GM18502 (cell line): ENCODE data around the gene INPP5D.

Experiments used
- ATAC-seq: cut with Tn5 transposase; IDR thresholded peaks from one replicate; pipeline ENCODE4 v1.9.1; 2021; ENCODE audit warnings: mild to moderate bottlenecking; ENCODE audit not compliant: unreplicated experiment, poor library complexity

Gene INPP5D

GRCh38 chr2:233068762-233069418 lies 8.7 kb downstream of the INPP5D start:
- no peak for ATAC-seq

GRCh38 chr2:233072838-233073237 lies 12.7 kb downstream of the INPP5D start:
- no peak for ATAC-seq

- ATAC-seq = no peak
These were observed 14.0 kb downstream of the INPP5D start for GRCh38 chr2:233074106-233074505.

DNA sequence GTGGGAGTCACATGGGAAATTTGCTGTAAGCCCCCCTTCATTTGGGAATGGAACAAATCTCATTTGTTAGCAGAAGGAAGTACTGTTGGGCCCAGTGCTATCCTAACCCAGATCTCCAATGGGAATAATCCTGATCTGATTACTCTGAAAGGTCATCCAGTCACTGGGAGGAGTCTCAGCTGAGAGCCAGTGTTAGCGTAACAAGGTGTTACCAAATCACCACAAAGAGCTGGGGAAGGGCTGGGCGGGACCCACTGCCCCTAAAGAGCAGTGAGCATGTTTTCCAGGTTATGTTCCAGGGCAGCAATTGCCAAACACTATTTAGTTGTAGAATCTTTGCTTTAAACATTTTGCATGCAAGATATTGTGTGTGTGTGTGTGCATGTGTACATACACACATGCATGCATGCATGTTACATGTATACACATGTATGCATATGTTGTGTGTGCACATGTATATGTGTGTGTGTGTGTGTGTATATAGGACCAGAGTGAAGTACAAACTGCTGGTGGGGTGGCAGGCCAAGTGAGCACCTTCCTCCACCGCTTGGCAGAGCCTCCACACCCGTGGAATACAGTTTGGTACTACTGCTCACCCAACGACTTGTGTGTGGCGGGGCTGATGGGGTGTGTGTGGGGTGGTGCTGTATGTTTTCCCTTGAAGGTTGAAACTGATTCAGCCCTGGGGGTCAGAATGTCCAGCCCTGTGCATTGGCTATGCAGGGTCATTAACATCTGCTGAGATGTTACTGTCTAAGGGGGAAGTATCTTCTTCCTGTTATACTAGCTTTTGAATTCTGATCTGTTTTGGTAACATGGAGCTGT lies 15.2 kb downstream of the INPP5D start:
- peak; percentile 35 for ATAC-seq

- ATAC-seq = peak; percentile 69
These were observed 15.8 kb downstream of the INPP5D start for GRCh38 chr2:233075966-233076339.

- no peak for ATAC-seq
These were observed 16.6 kb downstream of the INPP5D start for GRCh38 chr2:233076749-233077148.

GRCh38 chr2:233079473-233079877 lies 19.3 kb downstream of the INPP5D start:
- ATAC-seq = peak; percentile 26

DNA sequence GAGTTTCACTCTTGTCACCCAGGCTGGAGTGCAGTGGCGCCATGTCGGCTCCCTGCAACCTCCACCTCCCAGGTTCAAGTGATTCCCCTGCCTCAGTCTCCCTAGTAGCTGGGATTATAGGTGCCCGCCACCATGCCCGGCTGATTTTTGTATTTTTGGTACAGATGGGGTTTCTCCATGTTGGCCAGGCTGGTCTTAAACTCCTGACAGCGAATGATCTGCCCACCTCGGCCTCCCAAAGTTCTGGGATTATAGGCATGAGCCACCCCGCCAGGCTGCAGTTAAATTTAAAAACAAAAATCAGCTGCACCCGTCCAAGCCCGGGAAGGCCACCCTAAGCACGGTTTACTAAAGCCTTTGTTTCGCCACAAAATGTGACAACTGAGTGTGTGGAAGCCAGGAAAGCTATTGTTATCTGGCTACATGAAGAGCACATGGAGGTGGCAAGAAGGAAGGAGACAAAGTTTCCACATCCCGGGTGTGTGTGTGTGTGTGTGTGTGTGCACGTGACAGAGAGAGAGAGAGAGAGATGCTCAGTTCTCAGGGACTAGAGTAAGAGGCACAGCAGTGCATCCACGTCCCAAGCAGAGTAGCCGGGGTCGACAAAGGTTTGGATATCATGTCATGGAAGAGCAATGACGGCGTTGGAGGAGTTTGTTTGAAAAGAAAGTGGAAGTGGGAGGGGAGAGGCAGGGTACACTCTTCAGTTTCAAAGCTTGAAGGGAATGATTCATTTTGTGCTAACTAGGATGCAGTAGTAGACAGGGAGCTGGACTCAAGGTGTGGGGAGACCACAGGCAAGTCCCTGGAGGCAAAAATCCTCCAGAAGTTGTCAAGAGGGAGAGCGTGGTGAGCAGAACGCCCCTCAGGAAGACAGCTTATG lies 20.1 kb downstream of the INPP5D start:
- ATAC-seq = no peak

- no peak for ATAC-seq
These were observed 20.7 kb downstream of the INPP5D start for GRCh38 chr2:233080836-233081229.

- peak; percentile 0 for ATAC-seq
These were observed 21.1 kb downstream of the INPP5D start for GRCh38 chr2:233081232-233081730.

DNA sequence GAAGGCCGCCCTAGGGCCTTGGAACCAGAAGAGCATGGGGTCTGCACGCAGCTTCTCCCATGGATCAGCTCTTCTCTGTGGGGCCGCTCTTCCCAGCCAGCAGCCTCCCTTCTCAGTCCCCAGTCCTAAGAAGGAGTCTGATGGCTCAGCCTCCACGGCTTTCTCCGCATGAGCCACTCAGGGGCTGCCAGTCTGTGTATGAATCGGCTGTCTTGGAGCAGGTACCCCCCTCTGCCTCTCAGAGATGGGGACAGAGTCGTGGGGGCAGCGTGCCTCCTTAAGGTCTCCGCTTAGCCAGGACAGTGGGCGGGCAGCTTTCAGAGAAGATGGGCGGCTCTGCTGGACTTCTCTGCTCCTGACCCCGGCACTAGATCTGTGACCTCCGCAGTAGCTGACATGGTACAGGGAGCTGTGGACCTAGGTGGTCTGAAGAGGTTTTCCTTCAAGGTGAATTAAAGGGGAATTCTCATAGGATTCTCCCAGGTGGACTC lies 21.6 kb downstream of the INPP5D start:
- peak; percentile 1 for ATAC-seq

- ATAC-seq = peak; percentile 40
These were observed 22.2 kb downstream of the INPP5D start for GRCh38 chr2:233082222-233082930.

DNA sequence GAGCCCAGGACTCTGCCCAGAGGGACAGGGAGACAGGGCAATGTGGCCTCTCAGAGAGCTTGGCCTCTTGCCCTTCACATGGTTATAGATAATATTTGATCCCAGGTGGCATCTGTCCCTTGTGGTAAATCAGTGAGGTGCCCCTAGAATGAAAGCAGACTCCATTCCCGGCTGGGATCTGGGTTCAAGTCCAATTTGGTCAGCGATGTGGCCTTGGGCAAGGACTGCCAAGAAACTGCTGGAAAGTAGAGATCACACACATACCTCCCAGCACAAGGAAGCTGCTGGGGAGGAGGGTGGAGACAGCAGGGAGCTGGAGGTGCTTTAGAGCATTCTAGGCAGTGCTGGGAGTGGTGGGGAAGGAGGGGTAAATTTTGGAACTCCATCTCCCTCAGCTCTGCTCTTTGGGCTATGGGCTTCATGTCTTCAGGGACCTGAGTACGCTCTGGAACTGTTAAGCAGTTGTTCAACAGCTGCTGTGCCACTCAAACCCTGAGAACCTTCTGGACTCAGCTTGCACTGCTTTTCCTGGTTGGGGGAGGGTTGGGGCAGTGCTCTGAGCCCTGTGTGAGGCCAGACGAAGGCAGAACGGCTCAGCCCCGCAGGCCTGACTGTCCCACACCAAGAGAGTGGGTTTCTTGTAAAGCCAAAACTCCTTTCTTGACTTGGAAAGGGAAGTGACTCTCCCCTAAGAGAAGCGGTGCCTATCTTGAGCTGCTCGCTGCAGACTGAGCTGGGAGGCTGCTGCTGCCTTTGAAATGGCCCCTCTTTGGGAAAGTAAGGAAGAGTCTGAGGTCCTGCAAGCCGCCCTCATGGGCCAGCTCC lies 23.0 kb downstream of the INPP5D start:
- ATAC-seq = no peak

DNA sequence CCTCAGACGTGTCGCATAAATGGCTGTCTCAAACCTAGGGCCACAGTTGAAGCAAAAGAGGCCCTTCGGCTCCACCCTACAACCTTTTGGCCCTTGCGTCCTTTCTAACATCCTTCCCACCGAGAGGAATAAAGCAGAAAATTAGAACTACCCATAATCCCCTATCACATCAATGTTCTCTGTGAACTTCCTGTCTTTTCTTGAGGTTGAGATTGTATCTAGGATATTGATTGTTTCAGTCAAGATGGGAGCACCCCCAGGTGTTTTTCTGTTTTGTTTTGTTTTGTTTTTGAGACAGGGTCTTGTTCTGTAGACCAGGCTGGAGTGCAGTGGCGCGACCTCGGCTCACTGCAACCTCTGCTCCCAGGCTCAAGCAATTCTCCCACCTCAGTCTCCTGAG lies 23.6 kb downstream of the INPP5D start:
- no peak for ATAC-seq

DNA sequence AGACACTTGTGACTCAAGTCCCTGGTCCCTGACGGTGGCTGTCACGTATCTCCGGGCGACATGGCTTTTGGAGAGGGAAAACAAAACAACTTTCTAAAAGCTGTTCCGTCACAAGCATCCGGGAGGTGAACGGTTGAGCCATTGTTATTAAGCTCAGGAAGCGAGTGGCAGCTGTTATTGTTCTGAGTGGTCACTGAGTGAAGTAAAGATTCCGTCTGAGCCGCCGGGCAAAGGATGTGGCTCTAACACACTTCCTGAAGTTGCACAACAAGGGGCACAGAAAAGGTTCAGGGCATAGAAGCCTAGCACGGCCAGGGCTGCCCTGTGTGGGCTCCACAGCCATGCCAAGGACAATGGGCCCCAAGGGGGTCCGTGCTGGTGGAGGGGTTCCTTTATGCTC lies 24.3 kb downstream of the INPP5D start:
- no peak for ATAC-seq

DNA sequence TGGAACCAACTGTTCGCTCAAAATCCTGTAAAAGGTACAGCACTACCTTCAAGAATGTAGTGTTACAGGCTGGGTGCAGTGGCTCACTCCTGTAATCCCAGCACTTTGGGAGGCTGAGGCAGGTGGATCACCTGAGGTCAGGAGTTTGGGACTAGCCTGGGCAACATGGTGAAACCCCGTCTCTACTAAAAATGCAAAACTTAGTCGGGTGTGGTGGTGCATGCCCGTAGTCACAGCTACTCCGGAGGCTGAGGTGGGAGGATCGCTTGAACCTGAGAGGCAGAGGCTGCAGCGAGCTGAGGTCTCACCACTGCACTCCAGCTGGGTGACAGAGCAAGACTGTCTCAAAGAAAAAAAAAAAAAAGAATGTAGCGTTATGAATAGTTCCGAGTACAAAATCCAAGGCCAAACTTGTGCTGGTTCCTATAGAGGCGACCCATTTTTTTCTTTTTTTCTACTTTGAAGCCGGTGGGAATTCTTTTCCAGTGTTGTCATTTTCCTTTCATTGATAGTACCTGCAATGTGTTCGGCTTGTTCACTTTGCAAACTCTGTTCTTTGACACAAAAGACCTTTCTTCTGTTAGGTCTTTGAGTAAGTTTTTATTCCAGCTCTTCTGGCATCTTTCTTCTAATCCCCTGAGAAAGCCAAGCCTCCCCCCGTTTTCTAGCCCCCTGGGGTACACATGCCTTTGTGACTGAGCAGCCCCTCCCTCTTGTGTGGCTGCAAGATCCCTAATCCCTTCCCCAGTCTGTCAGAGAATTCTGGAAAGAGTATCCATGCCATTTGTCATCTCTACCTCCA lies 25.1 kb downstream of the INPP5D start:
- no peak for ATAC-seq

- no peak for ATAC-seq
These were observed 25.7 kb downstream of the INPP5D start for GRCh38 chr2:233085839-233086150.

GRCh38 chr2:233087713-233088112 lies 27.6 kb downstream of the INPP5D start:
- ATAC-seq = no peak

DNA sequence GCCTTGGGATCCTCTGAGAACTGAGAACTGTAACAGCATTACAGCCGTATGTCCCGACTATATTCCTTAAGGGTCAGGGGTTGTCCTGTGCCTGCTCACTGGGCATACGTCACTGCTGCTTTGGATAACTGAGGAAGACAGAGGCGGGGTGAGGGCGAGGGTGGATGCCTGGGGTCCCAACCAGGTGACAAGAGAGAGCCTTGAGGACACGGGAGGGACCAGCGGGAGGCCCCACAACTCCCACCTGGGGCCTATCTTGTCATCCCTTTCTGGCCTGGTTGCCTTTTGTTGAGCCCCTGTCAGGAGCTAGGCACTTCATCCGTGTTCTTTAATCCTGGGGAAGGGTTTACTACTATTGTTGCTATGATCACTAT lies 28.8 kb downstream of the INPP5D start:
- no peak for ATAC-seq
